ENCODE results near the gene MAP3K10. TPM values are rescaled to one million over a fixed set of nuclear protein-coding genes. Genes with fewer than 3 reads are reported as not detected.

MAP3K10 gene
- total RNA-seq, 3 donors from 2014 or later = 6.1 to 13.5 (median 10.2) TPM

DNA sequence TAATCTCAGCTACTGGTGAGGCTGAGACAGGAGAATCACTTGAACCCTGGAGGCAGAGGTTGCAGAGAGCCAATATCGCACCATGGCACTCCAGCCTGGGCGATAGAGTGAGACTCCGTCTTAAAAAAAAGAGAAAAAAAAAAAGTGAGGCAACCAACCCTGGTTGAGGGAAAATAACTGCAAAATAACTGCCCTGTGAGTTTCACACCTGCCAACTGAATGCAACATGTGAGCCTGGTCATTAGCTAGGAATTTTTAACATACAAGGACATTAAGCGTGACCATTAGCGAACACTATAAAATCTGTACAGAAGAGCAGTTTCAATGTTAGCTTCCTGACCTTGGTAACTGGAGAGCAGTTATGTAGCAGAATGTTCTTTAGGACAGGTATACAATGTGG lies 37.6 kb downstream of the MAP3K10 start:
- Histone ChIP-seq H3K4me1 (peaks cover 0 to 7% of the 10 kb centered on the region in 2 donors), H3K27ac (no peak overlapping the region), H3K9me3 (no peaks in the 10 kb centered on the region)

DNA sequence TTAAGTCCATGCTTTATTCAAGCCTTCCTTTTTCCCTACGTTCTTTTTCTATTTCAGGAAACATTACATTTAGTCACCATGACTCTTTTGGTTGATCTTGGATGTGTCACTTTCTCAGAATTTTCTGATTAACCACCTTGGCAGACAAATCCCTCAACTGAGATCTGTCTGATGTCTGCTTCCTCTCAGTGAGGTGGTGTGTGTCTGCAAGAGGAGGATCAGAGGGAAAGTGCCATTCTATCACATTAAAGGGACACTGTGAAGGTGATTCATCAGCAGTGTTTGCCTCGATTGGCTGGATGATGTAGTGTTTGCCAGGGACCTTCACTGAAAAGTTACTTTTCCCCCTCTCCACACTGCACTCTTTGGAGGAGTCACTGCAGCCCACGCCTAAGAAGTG lies 38.3 kb downstream of the MAP3K10 start:
- no peaks in the 10 kb centered on the region for H3K36me3 ChIP-seq
- peaks cover 0 to 7% of the 10 kb centered on the region in 2 donors for H3K4me1 ChIP-seq
- H3K9me3 ChIP-seq = no peaks in the 10 kb centered on the region
- DNase-seq (ENCODE audit: low spot score in 2 of 2) = no peak
- no peak overlapping the region for H3K4me3 ChIP-seq
- intact Hi-C loops (cut with DNase I; ENCODE audit: low total_unique reads) = no loop called here
- no peak for TF ChIP-seq POLR2A (IDR thresholded peaks at IDR 0.05)
- TF ChIP-seq, protein P1, sequence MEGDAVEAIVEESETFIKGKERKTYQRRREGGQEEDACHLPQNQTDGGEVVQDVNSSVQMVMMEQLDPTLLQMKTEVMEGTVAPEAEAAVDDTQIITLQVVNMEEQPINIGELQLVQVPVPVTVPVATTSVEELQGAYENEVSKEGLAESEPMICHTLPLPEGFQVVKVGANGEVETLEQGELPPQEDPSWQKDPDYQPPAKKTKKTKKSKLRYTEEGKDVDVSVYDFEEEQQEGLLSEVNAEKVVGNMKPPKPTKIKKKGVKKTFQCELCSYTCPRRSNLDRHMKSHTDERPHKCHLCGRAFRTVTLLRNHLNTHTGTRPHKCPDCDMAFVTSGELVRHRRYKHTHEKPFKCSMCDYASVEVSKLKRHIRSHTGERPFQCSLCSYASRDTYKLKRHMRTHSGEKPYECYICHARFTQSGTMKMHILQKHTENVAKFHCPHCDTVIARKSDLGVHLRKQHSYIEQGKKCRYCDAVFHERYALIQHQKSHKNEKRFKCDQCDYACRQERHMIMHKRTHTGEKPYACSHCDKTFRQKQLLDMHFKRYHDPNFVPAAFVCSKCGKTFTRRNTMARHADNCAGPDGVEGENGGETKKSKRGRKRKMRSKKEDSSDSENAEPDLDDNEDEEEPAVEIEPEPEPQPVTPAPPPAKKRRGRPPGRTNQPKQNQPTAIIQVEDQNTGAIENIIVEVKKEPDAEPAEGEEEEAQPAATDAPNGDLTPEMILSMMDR (IDR thresholded peaks at IDR 0.05) = no peak
- TF ChIP-seq POLR2AphosphoS5 (IDR thresholded peaks at IDR 0.05) = no peak
- H3K27ac ChIP-seq = no peak overlapping the region
- peaks cover 3 to 20% of the 10 kb centered on the region in 2 donors for H3K27me3 ChIP-seq

More for the DNA sequence above, 37.6 kb downstream of the MAP3K10 start:
- H3K27me3 ChIP-seq = peaks cover 6 to 26% of the 10 kb centered on the region in 2 donors
- TF ChIP-seq, protein P1 (IDR thresholded peaks at IDR 0.05) = no peak
- TF ChIP-seq POLR2AphosphoS5 (IDR thresholded peaks at IDR 0.05) = no peak
- no peak for TF ChIP-seq POLR2A (IDR thresholded peaks at IDR 0.05)
- no peaks in the 10 kb centered on the region for H3K36me3 ChIP-seq
- intact Hi-C loops (cut with DNase I; ENCODE audit: low total_unique reads) = no loop called here
- H3K4me3 ChIP-seq = no peak overlapping the region
- DNase-seq (ENCODE audit: low spot score in 2 of 2) = no peak

DNA sequence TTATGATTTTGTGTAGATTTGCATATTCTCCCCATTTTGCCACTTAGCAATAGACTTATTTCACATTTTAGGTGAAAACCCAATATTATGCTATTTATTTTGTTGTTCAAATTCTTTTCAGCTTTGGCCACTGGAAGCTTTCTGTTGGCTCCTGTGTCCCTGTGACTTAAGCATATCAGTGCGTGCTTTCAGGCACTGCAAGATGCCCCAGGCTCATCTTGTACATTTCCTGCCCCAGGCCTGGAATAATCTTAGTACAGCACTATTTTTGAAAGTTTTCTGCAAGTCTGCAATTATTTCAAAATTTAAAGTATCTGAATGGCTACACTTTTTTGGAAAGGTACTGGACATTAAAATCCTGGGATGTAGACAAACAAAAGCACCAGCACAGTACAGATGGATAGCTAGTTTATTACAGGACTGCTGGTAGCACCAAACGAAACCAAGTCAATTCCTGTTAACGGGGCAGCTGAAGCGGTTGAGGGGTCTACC lies 38.7 kb downstream of the MAP3K10 start:
- no peak overlapping the region for H3K27ac ChIP-seq
- H3K36me3 ChIP-seq = no peaks in the 10 kb centered on the region

DNA sequence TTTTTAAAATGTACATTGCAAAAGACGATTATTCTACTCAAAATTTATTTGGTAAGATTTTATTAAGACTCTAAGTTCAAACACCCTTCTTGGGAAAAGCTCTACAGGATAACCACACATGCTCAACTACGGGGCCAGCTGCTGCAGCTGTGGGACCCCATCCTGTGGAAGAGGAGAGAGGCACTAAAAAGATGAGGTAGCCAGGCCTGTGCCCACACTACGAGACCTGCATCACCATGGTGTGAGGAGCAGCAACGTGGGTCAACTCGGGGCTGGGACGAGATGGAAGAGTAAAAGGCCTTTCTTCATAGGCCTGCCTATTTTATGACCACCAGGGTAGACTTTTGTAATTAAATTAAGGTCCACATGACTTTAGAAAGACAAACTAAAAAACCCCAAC lies 39.8 kb downstream of the MAP3K10 start:
- no peaks in the 10 kb centered on the region for H3K36me3 ChIP-seq
- peaks cover 0 to 6% of the 10 kb centered on the region in 2 donors for H3K27me3 ChIP-seq
- H3K4me3 ChIP-seq = no peak overlapping the region
- H3K9me3 ChIP-seq = no peaks in the 10 kb centered on the region
- TF ChIP-seq, protein P1 (IDR thresholded peaks at IDR 0.05) = no peak
- TF ChIP-seq POLR2AphosphoS5 (IDR thresholded peaks at IDR 0.05) (no peak), POLR2A (IDR thresholded peaks at IDR 0.05) (no peak)
- intact Hi-C loops (cut with DNase I; ENCODE audit: low total_unique reads) = no loop called here
- H3K27ac ChIP-seq = no peak overlapping the region
- DNase-seq (ENCODE audit: low spot score in 2 of 2) = no peak
- H3K4me1 ChIP-seq = peaks cover 0 to 6% of the 10 kb centered on the region in 2 donors

More for the DNA sequence above, 38.7 kb downstream of the MAP3K10 start:
- peaks cover 0 to 7% of the 10 kb centered on the region in 2 donors for H3K4me1 ChIP-seq
- H3K9me3 ChIP-seq = no peaks in the 10 kb centered on the region
- peaks cover 0 to 17% of the 10 kb centered on the region in 2 donors for H3K27me3 ChIP-seq
- intact Hi-C loops (cut with DNase I; ENCODE audit: low total_unique reads) = no loop called here
- DNase-seq (ENCODE audit: low spot score in 2 of 2) = no peak
- TF ChIP-seq POLR2AphosphoS5 (IDR thresholded peaks at IDR 0.05) (no peak), POLR2A (IDR thresholded peaks at IDR 0.05) (no peak)
- TF ChIP-seq, protein P1 (IDR thresholded peaks at IDR 0.05) = no peak
- no peak overlapping the region for H3K4me3 ChIP-seq

DNA sequence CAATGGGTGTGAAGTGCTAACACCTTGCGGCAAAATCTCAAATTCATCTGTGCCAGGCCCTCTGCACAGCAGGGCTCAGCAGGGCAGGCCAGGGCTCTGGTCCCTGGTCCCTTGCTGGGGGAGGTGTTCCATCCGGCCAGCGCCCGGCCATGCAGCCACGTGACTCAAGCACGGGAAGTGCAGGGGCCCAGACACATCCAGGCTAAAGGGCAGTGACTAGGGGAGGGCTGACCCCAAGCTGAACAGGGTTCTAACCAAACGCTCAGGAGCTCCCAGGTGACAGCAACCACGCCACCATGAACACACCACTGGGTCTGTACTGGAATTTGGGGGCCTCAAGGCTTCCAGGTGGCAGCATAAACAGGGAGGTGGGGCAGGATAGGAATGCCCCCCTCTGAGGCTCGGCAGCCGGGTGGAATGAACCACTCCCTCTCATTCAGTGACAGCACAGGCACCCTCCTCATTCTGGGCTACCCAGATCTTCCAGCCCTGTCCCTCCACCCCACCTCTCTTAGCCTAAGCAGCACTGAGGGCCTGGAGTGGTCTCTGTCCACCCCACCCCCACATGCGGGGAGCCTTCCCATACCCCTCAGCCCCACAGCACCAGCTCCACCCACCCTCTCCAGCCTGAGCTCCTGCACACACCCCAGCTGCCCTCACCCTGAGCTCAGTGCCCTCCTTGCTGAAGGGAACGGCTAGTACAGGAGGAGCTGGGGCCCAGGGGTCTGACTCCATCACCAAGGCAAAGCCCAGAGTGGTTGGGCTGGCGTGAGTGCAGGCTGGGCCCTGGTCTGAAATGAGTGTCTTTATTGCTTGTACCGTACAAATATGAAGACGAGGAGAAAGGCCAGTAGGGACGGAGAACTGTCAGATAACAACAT lies 40.6 kb downstream of the MAP3K10 start:
- peak overlapping the region in 1 of 2 donors; percentile 68 for H3K27ac ChIP-seq
- intact Hi-C loops (cut with DNase I; ENCODE audit: low total_unique reads) = no loop called here
- H3K27me3 ChIP-seq = no peaks in the 10 kb centered on the region
- TF ChIP-seq, protein P1 (IDR thresholded peaks at IDR 0.05) = no peak
- TF ChIP-seq POLR2AphosphoS5 (IDR thresholded peaks at IDR 0.05) = no peak
- TF ChIP-seq POLR2A (IDR thresholded peaks at IDR 0.05) = no peak
- no peaks in the 10 kb centered on the region for H3K4me1 ChIP-seq
- no peak for DNase-seq (ENCODE audit: low spot score in 2 of 2)
- H3K9me3 ChIP-seq = no peaks in the 10 kb centered on the region
- no peak overlapping the region for H3K4me3 ChIP-seq
- H3K36me3 ChIP-seq = no peaks in the 10 kb centered on the region

Measured in breast epithelium (tissue), 4 donors.